C4-2B (cell line): ENCODE measurements around the gene DOC2B.

ENCODE experiments used
- ZFX ChIP-seq: fragments of 450-650 bp; IDR thresholded peaks from 2 replicates; pipeline ENCODE4 v1.6.1; 2017
- TF ChIP-seq, protein P1 (sequence below): fragments of 450-650 bp; conservative IDR thresholded peaks from 2 replicates; pipeline ENCODE4 v1.5.1; 2017; ENCODE audit warnings: mild to moderate bottlenecking

DNA sequence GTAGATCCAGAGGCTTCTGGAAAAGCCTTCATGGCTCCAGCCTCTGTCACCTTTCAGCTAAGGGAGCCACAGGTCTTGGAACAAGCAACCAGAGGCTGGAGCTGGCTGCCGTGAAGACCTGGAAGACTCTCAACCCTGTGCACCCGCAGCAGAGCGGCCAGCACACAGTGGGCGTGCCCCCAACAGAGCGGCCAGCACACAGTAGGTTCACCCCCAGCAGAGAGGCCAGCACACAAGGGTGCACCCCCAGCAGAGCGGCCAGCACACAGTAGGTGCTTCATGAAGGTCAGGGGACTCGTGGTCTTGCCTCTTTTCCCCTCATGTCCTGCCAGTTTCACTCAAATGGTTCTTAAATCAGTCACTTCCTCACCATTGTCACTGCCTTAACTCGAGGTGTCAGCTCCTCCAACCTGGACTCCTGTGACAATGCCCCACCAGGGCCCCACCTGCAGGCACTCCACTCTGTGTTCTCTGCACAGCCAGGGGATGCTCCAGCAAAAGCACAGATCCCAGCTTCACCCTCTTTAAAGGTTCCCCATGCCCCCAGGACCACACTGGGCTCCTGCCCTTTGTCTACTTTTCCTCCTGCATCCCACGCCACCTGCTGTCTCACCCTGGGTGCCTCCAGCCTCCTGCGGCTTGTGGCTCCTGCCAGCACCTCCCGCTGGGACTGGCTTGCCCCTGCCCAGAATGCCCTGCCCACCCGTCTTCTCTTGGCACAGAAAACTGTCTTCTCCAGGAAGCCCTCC is 42.4 kb upstream of the DOC2B start:
- TF ChIP-seq, protein P1, sequence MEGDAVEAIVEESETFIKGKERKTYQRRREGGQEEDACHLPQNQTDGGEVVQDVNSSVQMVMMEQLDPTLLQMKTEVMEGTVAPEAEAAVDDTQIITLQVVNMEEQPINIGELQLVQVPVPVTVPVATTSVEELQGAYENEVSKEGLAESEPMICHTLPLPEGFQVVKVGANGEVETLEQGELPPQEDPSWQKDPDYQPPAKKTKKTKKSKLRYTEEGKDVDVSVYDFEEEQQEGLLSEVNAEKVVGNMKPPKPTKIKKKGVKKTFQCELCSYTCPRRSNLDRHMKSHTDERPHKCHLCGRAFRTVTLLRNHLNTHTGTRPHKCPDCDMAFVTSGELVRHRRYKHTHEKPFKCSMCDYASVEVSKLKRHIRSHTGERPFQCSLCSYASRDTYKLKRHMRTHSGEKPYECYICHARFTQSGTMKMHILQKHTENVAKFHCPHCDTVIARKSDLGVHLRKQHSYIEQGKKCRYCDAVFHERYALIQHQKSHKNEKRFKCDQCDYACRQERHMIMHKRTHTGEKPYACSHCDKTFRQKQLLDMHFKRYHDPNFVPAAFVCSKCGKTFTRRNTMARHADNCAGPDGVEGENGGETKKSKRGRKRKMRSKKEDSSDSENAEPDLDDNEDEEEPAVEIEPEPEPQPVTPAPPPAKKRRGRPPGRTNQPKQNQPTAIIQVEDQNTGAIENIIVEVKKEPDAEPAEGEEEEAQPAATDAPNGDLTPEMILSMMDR: no peak
- no peak for TF ChIP-seq ZFX
